Chondrocyte (in vitro differentiated cells): ENCODE data around the gene NEMP1. TPM values are rescaled to one million over a fixed set of nuclear protein-coding genes. Genes with fewer than 3 reads are reported as not detected.

Source experiments
- DNase-seq: peaks from one replicate; pipeline ENCODE4 v3.0.0; 2021; ENCODE audit warnings: mixed read lengths, low spot score
- H3K27ac Mint-ChIP-seq: one replicate; pipeline ENCODE4 v1.8.0; 2021; ENCODE audit warnings: mild to moderate bottlenecking, moderate library complexity, mixed read lengths; ENCODE audit not compliant: unreplicated experiment
- H3K27me3 Mint-ChIP-seq: 2 replicates; pipeline ENCODE4 v1.8.0; 2021; ENCODE audit warnings: low read depth, mixed read lengths
- H3K36me3 Mint-ChIP-seq: 2 replicates; pipeline ENCODE4 v1.8.0; 2021; ENCODE audit warnings: low read depth, mixed read lengths
- H3K4me1 Mint-ChIP-seq: 2 replicates; pipeline ENCODE4 v1.8.0; 2021; ENCODE audit warnings: low read depth, mild to moderate bottlenecking, mixed read lengths
- H3K4me3 Mint-ChIP-seq: one replicate; pipeline ENCODE4 v1.8.0; 2021; ENCODE audit warnings: mild to moderate bottlenecking, moderate library complexity, mixed read lengths; ENCODE audit not compliant: unreplicated experiment
- H3K9me3 Mint-ChIP-seq: 2 replicates; pipeline ENCODE4 v1.8.0; 2021; ENCODE audit warnings: low read depth, mixed read lengths
- CTCF ChIP-seq: fragments of 200-600 bp; sonication (generic); IDR thresholded peaks from 2 replicates; pipeline ENCODE4 v1.5.0; 2021; ENCODE audit warnings: antibody characterized with exemption, mild to moderate bottlenecking, moderate library complexity
- total RNA-seq: library from RNA; stranded (reverse); gene quantifications from 3 replicates; pipeline ENCODE4 v1.2.1, GENCODE V29; 2021

NEMP1 gene
- total RNA-seq, 1 donor from 2014 or later: 11.7 TPM

- no peak overlapping the region for H3K4me3 Mint-ChIP-seq
- H3K9me3 Mint-ChIP-seq: no peaks in the 10 kb centered on the region
- H3K27ac Mint-ChIP-seq: no peak overlapping the region
- peaks cover 39% of the 10 kb centered on the region for H3K27me3 Mint-ChIP-seq
- H3K36me3 Mint-ChIP-seq: peaks cover 3% of the 10 kb centered on the region
- no peak for DNase-seq
- peaks cover 11% of the 10 kb centered on the region for H3K4me1 Mint-ChIP-seq
- TF ChIP-seq CTCF: no peak
Measured at GRCh38 chr12:57012600-57013465, 65.8 kb downstream of the NEMP1 start.

GRCh38 chr12:57011438-57012424, 66.9 kb downstream of the NEMP1 start:
- TF ChIP-seq CTCF: no peak
- Mint-ChIP-seq H3K4me3 (no peak overlapping the region), H3K27me3 (peaks cover 39% of the 10 kb centered on the region), H3K27ac (no peak overlapping the region), H3K4me1 (peaks cover 13% of the 10 kb centered on the region), H3K9me3 (no peaks in the 10 kb centered on the region), H3K36me3 (peaks cover 3% of the 10 kb centered on the region)
- no peak for DNase-seq

- H3K36me3 Mint-ChIP-seq: peaks cover 3% of the 10 kb centered on the region
- TF ChIP-seq CTCF: no peak
- peaks cover 34% of the 10 kb centered on the region for H3K27me3 Mint-ChIP-seq
- no peak overlapping the region for H3K4me3 Mint-ChIP-seq
- H3K27ac Mint-ChIP-seq: no peak overlapping the region
- DNase-seq: no peak
- no peaks in the 10 kb centered on the region for H3K9me3 Mint-ChIP-seq
- H3K4me1 Mint-ChIP-seq: peaks cover 17% of the 10 kb centered on the region
Measured at GRCh38 chr12:57010627-57011247, 67.9 kb downstream of the NEMP1 start.

- TF ChIP-seq CTCF: no peak
- Mint-ChIP-seq H3K36me3 (peaks cover 3% of the 10 kb centered on the region), H3K27ac (no peak overlapping the region), H3K9me3 (no peaks in the 10 kb centered on the region), H3K27me3 (peaks cover 27% of the 10 kb centered on the region), H3K4me3 (no peak overlapping the region), H3K4me1 (peaks cover 23% of the 10 kb centered on the region)
- DNase-seq: peak; percentile 14
Measured at GRCh38 chr12:57009949-57010626, 68.5 kb downstream of the NEMP1 start.
